ENCODE data around the gene SCYGR6.

DNA sequence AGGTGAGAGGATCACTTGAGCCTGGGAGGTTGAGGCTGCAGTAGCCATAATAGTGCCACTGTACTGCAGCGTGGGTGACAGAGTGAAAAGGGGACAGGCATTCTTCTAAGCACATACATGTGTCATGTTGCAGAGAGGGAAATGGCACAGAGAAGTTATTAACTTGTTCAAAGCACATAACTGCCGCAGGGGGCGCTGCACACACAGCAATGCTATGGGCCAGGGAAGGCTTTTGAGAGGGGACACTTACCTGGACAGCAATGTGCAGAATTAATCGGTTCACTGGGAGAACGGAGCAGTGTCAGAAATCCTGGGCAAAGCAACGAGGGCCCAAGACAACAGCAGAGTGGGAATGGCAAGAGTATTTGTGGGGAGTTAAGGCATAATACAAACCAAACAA lies 23.5 kb upstream of the SCYGR6 start:
- TF ChIP-seq POLR2A (IDR thresholded peaks at IDR 0.05) (no peak), POLR2AphosphoS5 (IDR thresholded peaks at IDR 0.05) (no peak)
- TF ChIP-seq, protein P1, sequence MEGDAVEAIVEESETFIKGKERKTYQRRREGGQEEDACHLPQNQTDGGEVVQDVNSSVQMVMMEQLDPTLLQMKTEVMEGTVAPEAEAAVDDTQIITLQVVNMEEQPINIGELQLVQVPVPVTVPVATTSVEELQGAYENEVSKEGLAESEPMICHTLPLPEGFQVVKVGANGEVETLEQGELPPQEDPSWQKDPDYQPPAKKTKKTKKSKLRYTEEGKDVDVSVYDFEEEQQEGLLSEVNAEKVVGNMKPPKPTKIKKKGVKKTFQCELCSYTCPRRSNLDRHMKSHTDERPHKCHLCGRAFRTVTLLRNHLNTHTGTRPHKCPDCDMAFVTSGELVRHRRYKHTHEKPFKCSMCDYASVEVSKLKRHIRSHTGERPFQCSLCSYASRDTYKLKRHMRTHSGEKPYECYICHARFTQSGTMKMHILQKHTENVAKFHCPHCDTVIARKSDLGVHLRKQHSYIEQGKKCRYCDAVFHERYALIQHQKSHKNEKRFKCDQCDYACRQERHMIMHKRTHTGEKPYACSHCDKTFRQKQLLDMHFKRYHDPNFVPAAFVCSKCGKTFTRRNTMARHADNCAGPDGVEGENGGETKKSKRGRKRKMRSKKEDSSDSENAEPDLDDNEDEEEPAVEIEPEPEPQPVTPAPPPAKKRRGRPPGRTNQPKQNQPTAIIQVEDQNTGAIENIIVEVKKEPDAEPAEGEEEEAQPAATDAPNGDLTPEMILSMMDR (IDR thresholded peaks at IDR 0.05) = no peak
